Skeletal muscle cell (primary cell): ENCODE data around the gene ZNF598.
A peak's percentile ranks its signal among the peaks of the same experiment; 100 is the strongest.

Experiments
- DNase-seq: peaks from one replicate; pipeline ENCODE4 v3.0.0-alpha.2; 2010; ENCODE audit warnings: low read depth
- H3K4me3 ChIP-seq: 2 replicates; pipeline ENCODE4 v1.5.1; 2011; ENCODE audit warnings: low read depth, mild to moderate bottlenecking, control low read depth, low read length, moderate library complexity

ZNF598 gene

DNA sequence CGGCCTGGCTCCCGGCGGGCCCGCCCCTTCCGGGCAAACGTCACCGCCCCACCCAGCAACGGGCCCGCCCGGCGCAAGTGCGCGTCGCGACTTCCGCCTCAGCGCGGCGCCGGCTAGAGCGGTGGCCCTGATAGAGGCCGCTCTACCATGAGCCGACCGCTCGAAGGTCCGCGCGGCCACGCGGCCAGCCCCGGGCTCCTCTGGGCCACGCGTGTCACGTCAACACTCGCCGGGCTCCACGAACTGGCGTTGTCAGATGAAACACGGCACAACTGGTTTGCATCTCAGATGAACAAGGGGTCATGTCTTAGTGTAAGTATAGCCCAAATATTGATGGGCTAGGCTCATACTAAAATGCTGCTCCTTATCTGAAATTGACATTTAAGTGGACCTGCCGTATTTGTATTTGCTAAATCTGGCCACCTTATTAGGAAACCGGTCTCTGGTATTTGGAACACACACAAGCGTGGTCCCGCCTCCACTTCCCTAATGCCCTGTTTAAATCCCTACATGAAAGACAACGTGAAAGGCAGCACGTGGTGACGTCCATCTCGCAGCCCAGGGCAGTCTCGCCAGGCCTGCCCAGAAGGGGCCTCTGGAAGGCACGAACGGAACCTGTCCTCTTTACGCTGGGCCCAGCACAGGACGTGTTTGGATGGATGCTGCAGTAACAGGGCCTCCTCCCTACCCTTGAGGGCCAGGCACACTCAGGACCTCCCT is at the start of gene ZNF598:
Gene ZNF598, minus strand, starts transcription at position 31 of the 720 bp plus-strand sequence.
- H3K4me3 ChIP-seq, result peak within 1 kb of the TSS; percentile 73
- DNase-seq, result peak; percentile 62

DNA sequence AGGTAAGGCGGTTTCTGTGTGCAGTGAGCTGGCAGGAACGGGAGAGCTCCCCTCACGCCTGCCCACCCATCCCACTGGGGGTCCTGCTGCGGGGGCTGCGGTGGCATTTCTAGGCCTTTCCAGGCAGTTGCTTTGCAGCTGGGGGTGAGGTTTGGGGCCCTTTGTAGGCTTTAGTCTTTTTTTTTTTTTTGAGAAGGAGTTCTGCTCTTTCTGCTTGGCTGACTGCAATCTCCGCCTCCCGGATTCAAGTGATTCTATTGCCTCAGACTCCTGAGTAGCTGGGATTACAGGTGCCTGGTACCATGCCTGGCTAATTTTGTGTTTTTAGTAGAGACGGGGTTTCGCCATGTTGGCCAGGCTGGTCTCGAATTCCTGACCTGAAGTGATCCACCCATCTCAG is 49.3 kb upstream of the ZNF598 start:
- H3K4me3 ChIP-seq, result no peak overlapping the region
- no peak for DNase-seq

DNA sequence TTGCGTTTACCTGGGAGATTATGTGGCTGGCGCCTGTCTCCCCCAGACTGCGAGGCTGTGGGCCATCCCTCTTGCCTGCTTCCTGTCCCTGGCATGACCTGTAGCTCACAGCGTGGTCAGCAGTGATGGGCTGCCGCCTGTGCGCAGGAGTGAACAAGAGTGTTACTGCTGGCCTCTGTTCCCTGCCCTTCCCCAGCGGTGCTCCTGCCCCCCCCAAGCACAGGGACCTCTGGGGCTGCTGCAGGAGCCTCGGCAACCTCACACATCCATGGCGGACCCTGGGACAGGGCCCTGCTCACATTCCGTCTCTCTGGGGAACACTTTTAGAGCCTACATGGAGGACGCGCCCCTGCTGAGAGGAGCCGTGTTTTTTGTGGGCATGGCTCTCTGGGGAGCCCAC is 48.8 kb upstream of the ZNF598 start:
- no peak for DNase-seq
- H3K4me3 ChIP-seq, result no peak overlapping the region

DNA sequence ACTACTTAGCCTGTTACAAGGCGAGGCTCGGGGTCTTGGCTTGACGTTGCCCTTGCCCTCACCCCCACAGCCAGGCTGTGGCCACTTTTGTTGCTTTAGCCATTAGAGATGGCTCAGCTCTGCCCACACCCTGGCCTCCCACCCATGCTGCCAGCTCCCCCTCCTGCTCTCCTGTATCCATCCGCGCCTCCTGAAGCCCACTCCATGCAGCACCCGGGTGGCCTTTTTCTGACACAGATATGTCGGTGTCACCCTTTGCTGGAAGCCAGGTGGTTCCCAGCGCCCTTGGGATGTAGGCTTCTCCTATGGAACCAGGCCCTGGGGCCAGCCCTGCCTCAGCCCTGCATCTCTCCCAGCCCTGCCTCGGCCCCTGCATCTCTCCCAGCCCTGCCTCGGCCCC is 47.8 kb upstream of the ZNF598 start:
- H3K4me3 ChIP-seq, result no peak overlapping the region
- DNase-seq, result no peak

DNA sequence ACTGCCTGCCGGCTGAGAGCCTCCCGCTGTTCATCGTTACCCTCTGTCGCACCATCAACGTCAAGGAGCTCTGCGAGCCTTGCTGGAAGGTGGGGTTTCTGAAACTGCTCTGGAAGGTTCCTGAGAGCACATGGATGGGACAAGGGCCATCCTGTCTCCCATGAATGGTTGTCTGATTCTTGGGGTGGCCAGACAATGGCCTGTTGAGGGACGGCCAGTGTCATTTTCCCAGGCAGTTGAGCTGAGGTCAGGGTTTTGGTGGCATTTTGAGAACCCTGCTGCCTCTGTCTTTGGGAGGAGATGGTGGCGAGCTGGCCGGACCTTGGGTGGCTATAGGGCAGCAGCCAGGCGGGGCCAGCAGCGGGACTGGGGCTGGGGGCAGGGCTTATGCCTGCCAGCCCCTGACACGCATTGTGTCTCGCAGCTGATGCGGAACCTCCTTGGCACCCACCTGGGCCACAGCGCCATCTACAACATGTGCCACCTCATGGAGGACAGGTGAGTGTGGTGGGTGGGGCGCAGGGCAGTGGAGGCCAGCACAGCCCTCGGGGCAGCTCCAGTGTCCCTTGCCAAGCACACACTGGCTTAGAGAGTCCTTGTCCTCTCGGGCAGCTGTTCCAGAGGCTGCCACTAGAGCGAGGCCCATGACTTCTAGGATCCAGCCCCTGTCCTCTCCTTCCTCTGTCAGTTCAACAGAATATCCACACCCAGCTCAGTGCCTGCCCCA is 47.2 kb upstream of the ZNF598 start:
- no peak overlapping the region for H3K4me3 ChIP-seq
- no peak for DNase-seq

DNA sequence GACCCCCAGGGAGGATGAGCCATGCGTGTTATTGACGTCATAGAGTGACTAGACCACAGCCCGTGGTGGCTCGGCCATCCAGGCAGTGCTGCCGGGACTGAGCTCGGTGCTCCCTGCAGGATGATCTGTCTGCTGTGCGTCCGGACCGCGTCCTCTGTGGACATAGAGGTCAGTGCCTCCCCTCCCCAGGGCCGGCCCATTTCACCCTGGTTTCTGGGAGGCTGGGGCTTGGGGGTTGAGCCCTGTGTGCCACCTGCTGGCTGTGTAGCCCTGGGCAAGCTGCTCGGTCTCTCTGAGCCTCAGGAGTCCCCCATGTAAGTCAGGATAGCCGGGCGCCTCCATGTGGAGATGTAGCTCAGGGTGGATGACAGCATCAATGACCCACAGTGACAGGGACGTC is 46.5 kb upstream of the ZNF598 start:
- DNase-seq, result no peak

DNA sequence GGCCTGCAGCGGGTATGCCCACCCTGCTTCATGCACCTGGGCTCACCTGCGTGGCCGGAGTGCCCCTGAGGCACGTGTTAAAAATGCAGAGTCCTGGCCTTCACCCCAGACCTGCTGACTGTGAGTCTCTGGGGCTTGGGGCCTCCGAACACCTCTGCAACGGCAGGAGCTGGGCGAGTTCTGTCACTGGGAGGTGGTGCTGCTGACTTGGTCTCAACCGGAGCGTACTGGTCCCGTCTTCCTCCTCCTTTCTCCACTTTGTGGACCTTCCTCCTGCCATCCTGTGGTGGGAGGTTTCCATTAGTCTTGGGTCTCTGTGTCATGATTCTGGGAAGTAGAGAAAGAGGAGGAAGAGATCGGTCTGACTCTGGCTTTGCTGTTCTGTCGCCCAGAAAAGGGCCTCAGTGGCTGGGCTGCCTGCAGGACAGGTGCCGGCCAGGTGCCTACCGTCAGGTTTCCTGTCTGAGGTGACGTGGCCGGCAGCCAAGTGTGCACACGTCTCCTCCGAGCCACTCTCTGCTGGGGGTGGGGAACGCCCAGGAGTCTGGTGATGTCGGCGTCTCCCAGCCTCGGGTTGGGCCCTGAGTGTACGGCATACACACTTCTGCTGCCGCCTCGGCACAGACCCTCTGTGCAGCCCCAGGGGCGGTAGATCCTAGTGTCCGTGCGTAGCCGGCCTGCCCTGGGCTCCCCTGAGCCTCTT is 45.1 kb upstream of the ZNF598 start:
- no peak overlapping the region for H3K4me3 ChIP-seq

More for the DNA sequence above, 46.5 kb upstream of the ZNF598 start:
- no peak overlapping the region for H3K4me3 ChIP-seq

DNA sequence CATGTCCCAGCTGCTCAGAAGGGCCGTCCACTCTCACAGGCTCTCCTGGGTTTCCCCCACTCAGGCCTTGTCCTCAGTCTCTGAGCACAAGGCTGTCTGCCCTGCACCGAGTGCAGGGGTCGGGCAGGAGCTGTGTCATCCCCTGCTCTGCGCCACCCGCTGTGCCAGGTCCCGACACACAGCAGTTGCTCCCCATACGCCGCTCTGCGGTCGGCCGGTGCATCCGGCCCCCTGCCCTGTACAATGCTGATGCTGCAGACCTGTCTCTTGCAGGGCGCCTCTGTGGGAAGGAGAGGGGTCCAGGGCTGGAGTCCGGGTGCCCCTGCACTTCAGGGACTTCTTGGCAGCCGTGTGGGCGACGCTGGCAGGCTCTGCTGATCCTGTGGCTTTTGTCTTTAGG is 44.3 kb upstream of the ZNF598 start:
- no peak for DNase-seq
- no peak overlapping the region for H3K4me3 ChIP-seq

More for the DNA sequence above, 45.1 kb upstream of the ZNF598 start:
- no peak for DNase-seq

DNA sequence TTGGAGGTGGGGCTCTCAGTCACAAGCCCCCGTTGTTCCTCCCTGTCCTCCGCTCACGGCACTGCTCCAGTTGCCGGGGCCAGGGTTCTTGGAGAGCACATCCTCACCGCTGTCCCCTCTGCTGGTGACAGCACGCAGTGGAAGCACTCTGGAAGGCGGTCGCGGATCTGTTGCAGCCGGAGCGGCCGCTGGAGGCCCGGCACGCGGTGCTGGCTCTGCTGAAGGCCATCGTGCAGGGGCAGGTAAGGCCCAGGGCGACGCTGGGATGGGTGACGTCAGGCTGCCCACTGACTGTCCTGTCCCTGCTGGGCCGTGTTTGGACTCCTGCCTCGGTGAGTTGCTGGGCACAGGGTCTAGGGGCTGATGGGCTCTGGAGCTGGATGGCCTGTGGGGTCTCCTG is 43.6 kb upstream of the ZNF598 start:
- H3K4me3 ChIP-seq, result no peak overlapping the region
- no peak for DNase-seq

DNA sequence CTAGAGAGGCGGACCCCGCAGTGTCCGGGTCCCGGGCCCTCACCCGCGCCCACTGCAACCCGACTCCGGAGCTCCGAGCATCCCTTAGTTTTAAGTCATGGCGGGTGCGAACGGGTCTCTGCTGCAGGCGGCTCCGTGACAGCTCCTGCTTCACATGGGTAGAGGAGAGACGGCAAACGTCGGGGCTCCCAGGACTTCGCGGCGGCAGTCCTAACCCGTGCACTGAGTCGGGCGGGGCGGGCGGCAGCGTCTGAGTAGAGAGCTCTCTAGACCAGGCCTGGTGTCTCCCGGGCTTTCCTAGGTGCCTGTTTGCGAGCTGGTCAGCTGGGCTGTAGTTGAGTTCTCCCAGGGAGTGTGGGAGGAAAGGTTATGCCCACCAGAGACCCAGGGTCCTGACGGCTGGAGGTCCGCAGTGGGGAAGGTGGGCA is 38.5 kb upstream of the ZNF598 start:
- no peak for DNase-seq
- H3K4me3 ChIP-seq, result peak overlapping the region; percentile 81

DNA sequence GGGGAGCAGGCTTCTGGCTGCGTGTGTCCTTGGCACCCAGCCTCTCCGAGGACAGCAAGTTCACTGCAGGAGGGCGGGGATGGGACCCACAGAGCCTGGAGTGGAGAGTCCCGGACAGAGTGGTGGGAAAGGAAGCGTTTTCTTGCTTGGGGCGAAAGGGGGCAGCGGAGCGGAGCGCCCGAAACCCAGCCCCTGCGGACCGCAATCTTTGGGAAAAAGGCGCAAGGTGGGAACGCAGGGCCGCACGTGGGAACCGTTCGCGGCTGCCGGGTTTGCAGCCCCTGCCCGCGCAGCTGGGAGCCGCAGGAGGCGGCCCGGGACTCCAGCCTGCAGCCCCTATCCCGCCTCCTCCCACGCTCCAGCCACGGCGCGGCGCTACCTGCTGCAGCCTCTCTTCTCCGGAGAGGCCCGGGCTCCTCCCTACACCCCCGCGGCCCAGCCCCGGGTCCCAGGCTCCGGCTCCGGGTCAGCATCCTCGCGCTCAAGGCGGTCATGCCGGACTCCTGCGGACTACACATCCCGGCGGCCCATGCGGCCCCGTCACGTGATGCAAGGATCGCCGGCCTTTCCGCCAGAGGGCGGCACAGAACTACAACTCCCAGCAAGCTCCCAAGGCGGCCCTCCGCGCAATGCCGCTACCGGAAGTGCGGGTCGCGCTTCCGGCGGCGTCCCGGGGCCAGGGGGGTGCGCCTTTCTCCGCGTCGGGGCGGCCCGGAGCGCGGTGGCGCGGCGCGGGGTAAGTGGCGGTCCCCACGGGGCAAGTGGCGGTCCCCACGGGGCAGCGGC is 37.9 kb upstream of the ZNF598 start, which contains the start of the genes NTHL1 and TSC2:
Gene NTHL1, minus strand, starts transcription at position 505 of the 786 bp plus-strand sequence. Its CDS starts 11 bp downstream, at position 494.
Gene TSC2, plus strand, starts transcription at position 656 of the 786 bp plus-strand sequence. CDS start 631 bp downstream, outside the sequence.
- peak; percentile 85 for DNase-seq
- H3K4me3 ChIP-seq, result peak within 1 kb of the TSS; percentile 81

DNA sequence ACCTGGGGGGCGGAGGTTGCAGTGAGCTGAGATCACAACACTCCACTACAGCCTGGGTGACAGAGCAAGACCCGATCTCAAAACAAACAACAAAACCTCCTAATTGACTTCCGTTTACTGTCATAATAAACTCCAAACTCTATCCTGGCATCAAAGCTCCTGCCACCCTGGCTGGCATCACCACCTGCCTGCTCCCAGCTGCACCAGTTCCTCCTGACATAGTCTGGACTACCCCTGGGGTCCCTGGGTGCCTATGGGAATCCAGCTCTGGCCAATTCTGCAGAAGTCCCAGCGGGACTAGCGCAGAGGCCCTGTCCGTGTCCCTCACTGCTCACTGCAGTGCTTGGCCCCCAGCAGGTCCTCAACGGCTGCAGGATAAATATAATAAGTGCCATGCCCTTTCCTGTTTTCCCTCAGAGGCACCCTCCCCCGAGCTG is 37.3 kb upstream of the ZNF598 start:
- no peak for DNase-seq
- peak overlapping the region; percentile 81 for H3K4me3 ChIP-seq

DNA sequence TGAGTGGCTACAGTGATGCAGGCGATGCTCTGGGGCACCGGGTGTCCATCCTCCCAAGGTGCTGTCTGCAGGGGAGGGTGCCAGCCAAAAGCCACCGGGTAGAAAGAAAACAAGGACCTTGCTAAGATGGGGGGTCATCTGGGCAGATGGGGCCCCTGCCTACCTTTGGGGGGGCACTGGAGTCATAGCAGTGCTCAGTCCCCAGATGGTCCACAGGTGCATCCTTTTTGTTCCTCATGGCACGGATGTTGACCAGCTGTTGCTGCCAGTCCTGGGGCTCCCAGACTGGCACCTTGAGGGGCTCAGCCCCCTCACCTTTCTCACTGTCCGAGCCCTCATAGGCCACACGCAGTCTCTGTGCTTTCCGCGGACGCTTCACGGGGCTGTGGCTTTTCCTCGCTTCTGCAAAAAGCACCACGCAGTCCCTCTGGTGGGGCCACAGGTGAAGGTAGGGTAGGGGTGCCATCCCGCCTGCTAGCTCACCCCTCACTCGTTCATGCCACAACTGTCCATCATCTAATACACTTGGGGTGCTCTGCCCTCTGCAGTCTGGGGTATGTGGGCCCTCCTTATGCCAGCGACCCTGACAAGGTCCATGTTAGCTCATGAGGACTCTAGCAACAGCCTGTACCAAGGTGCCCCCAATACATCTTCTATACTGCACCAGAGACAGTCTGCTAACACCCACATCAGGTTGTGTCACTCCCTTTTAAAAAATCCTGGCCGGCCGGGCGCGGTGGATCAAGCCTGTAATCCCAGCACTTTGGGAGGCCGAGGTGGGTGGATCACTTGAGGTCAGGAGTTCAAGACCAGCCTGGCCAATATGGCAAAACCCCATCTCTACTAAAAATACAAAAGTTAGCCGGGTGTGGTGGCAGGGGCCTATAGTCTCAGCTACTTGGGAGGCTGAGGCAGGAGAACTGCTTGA is 36.6 kb upstream of the ZNF598 start:
- no peak for DNase-seq
- H3K4me3 ChIP-seq, result no peak overlapping the region

DNA sequence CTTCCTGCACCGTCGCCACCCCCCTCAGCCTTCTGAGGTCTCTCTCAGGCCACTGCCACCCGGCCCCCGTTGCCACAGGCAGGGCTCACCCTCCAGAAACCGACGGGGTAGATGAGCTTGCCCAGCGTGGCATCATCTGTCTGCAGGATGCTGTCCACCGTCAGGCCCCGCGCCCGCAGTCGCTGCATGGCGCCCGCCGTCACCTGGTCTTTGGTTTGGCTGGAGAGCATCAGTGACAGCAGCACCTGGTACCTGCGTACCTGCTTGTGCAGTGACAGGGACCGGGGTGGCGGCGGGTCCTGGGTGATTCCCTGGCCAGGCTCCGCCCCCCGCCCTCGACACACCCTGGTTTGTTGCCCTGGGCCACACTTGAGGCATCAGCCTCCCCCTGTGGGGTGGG is 34.9 kb upstream of the ZNF598 start:
- H3K4me3 ChIP-seq, result no peak overlapping the region

DNA sequence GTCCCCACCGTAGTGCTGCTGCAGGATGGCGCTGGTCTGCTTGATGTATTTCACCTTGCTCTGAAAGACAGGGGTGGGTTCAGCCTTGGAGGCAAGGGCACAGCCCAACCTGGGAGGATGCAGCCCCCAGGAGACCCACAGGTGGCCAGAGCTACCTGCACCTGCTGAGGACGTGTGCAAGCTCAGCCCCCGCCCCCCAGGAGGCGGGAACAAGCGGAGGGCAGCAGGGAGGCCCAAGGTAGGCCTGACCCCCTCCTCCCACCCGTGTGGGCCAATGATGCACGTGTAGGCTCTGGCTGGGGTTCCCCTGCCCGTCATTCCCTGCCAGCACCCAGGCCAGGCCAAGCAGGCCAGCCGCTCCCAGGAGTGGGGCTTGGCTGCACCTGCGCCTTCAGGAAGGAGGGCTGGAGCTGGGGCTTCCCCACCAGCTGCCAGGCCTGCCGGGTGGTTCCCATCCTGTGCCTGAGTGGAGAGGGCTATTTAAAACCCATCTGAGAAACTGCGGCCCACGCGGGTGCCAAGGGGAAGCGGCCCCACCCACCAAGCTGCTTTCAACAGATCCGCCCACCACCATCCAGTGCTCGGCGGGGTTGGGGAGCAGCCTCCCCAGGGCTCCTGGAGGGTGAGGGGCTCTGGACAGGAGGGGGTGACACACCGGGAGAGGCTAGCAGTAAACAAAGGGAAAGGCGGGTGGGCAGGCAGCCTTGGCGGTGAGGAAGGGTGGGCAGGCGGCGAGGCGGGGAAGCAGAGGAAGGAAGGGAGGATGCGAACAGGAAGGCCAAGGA is 34.2 kb upstream of the ZNF598 start:
- no peak overlapping the region for H3K4me3 ChIP-seq
- DNase-seq, result no peak

More for the DNA sequence above, 34.9 kb upstream of the ZNF598 start:
- no peak for DNase-seq

DNA sequence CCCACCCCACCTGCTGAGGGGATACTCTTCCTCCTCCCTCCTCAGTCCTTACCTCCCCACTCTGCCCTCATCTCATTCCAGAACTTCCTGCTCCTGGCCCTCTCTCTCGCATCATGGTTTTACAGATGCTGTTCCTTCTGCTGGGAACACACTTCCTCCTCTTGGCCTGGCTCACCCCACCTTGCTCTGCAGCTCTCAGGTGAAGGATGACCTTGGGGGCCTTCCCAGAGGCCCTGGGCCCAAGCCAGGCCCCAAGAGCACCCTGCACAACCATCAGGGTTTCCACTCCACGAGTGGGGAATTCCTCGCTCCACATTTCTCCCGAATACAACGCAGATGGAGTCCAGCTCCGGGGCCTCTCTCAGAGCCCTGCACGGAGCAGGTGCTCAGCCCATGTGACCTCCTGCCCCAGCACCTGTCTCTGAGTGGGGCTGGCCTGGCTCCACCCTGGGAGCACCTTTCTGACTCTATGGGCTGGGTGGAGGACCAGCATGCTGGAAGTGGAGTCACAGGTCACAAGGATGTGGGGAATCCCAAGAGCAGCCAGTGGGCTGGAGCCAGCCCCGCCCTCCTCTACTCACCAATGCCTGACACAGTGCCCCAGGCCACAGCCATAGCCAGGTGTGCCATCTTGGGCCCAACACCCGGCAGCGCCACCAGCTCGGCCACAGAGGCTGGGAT is 33.5 kb upstream of the ZNF598 start:
- DNase-seq, result no peak
- no peak overlapping the region for H3K4me3 ChIP-seq
